Liver (tissue), 3 donors: Measurements from ENCODE around the gene KRTAP9-2.

ENCODE experiments used
- CTCF ChIP-seq: fragments of 150-350 bp; IDR thresholded peaks from 2 replicates; pipeline ENCODE4 v1.5.1; 2017; ENCODE audit warnings: improper control_type of control experiment, low read depth, low read length; ENCODE audit not compliant: missing input control
- FOXA1 ChIP-seq: IDR thresholded peaks from 2 replicates; pipeline ENCODE4 v1.6.1; 2016; ENCODE audit warnings: antibody characterized with exemption
- HNF4A ChIP-seq, 2 donors: conservative IDR thresholded peaks; 2 replicates each; pipeline ENCODE4 v1.6.1; 2016; ENCODE audit warnings: antibody characterized with exemption in 2 of 2, mild to moderate bottlenecking in 2 of 2
- JUND ChIP-seq, 2 donors: IDR thresholded peaks; 2 replicates each; pipeline ENCODE4 v1.6.1; 2016; ENCODE audit warnings: antibody characterized with exemption in 2 of 2
- RAD21 ChIP-seq, 2 donors: IDR thresholded peaks; 2 replicates each; pipeline ENCODE4 v1.6.1; 2016; ENCODE audit warnings: antibody characterized with exemption in 2 of 2, mild to moderate bottlenecking in 2 of 2
- REST ChIP-seq: IDR thresholded peaks from 2 replicates; pipeline ENCODE4 v1.6.1; 2016; ENCODE audit warnings: antibody characterized with exemption, mild to moderate bottlenecking
- RXRA ChIP-seq, 2 donors: IDR thresholded peaks; 2 replicates each; pipeline ENCODE4 v1.6.1; 2017 to 2018; ENCODE audit warnings: antibody characterized with exemption in 2 of 2, mild to moderate bottlenecking in 1 of 2
- SP1 ChIP-seq: IDR thresholded peaks from 2 replicates; pipeline ENCODE4 v1.6.1; 2018; ENCODE audit warnings: antibody characterized with exemption, mild to moderate bottlenecking
- YY1 ChIP-seq: IDR thresholded peaks from 2 replicates; pipeline ENCODE4 v1.6.1; 2016; ENCODE audit warnings: antibody characterized with exemption, mild to moderate bottlenecking
- donor health status: healthy.
- donor health status: healthy.

GRCh38 chr17:41190328-41190727 is 36.1 kb upstream of the KRTAP9-2 start:
- TF ChIP-seq CTCF (no peak), FOXA1 (no peak), JUND (IDR thresholded peaks at IDR 0.05) (no peak), SP1 (no peak), REST (no peak), RAD21 (IDR thresholded peaks at IDR 0.05) (no peak), YY1 (no peak), HNF4A (conservative IDR thresholded peaks at IDR 0.05) (no peak), RXRA (IDR thresholded peaks at IDR 0.05) (no peak)
